ENCODE measurements around the gene BTBD10.

- no peak for TF ChIP-seq CTCF (IDR thresholded peaks at IDR 0.05)
- no peak for TF ChIP-seq POLR2A (IDR thresholded peaks at IDR 0.05)
- no peak for TF ChIP-seq POLR2AphosphoS5 (IDR thresholded peaks at IDR 0.05)
These were observed 41.5 kb downstream of the BTBD10 start for GRCh38 chr11:13421561-13421960.
